CD14-positive monocyte (primary cell): ENCODE data around the gene CDK18. TPM values are rescaled to one million over a fixed set of nuclear protein-coding genes. Genes with fewer than 3 reads are reported as not detected.
"Not testable (repeated sequence)": the region's sequence is repeated elsewhere in the genome, so short reads cannot be mapped to it uniquely, and the experiment has no call there.

ENCODE experiments used
- DNase-seq, 3 donors: peaks; one replicate each; pipeline ENCODE4 v3.0.0-alpha.2; 2011 to 2022
- H2AFZ ChIP-seq: 2 replicates; pipeline ENCODE4 v1.6.0; 2012; ENCODE audit warnings: mild to moderate bottlenecking, low read depth, low read length, inconsistent platforms; ENCODE audit not compliant: insufficient read depth, poor library complexity, severe bottlenecking
- H3K27ac ChIP-seq, 2 donors: 1 replicate in 1 of 2; 2 replicates in 1 of 2; pipeline ENCODE4 v1.5.1; 2012 to 2013; ENCODE audit warnings: low read length in 2 of 2, control low read depth in 1 of 2, inconsistent platforms in 1 of 2, low read depth in 1 of 2, mild to moderate bottlenecking in 1 of 2
- H3K27me3 ChIP-seq, 2 donors: one replicate each; pipeline versions ENCODE4 v1.6.0 to v1.6.1; 2011 to 2013; ENCODE audit warnings: low read length in 2 of 2; ENCODE audit not compliant: control insufficient read depth in 2 of 2, insufficient read depth in 2 of 2
- H3K36me3 ChIP-seq, 2 donors: replicated peaks in 1 of 2; 1 replicate in 1 of 2; 2 replicates in 1 of 2; pipeline versions ENCODE4 v1.5.1 to v1.6.1; 2012 to 2013; ENCODE audit warnings: low read length in 2 of 2, control low read depth in 1 of 2, inconsistent platforms in 1 of 2, mild to moderate bottlenecking in 1 of 2; ENCODE audit not compliant: insufficient read depth in 2 of 2, control insufficient read depth in 1 of 2
- H3K4me1 ChIP-seq, 2 donors: 1 replicate in 1 of 2; 2 replicates in 1 of 2; pipeline versions ENCODE4 v1.5.1 to v1.6.1; 2012 to 2013; ENCODE audit warnings: low read length in 2 of 2, control low read depth in 1 of 2, inconsistent platforms in 1 of 2, mild to moderate bottlenecking in 1 of 2, moderate library complexity in 1 of 2; ENCODE audit not compliant: insufficient read depth in 2 of 2, control insufficient read depth in 1 of 2
- H3K4me2 ChIP-seq: replicated peaks from 2 replicates; pipeline ENCODE3; 2012; ENCODE audit warnings: low read length, moderate library complexity, mild to moderate bottlenecking; ENCODE audit not compliant: poor library complexity, severe bottlenecking; ENCODE audit errors: extremely low read depth
- H3K4me3 ChIP-seq, 3 experiments: fragments of 200-600 bp in 1 of 3; sonication (generic) in 1 of 3; replicated peaks in 1 of 3; 1 replicate in 2 of 3; 2 replicates in 1 of 3; pipeline ENCODE4 v1.5.1; 2011 to 2013; ENCODE audit warnings: low read length in 3 of 3, mild to moderate bottlenecking in 3 of 3, control low read depth in 2 of 3, low read depth in 2 of 3, inconsistent platforms in 1 of 3, moderate library complexity in 1 of 3
- H3K79me2 ChIP-seq: 2 replicates; pipeline ENCODE4 v1.6.0; 2012; ENCODE audit warnings: mild to moderate bottlenecking, control low read depth, inconsistent platforms, low read length, moderate library complexity; ENCODE audit not compliant: insufficient read depth
- H3K9ac ChIP-seq: 2 replicates; pipeline ENCODE4 v1.6.0; 2017; ENCODE audit warnings: low read length, mild to moderate bottlenecking; ENCODE audit not compliant: insufficient read depth, poor library complexity, severe bottlenecking
- H3K9me3 ChIP-seq, 2 donors: replicated peaks in 1 of 2; 1 replicate in 1 of 2; 2 replicates in 1 of 2; pipeline versions ENCODE4 v1.5.1 to v1.6.1; 2012 to 2013; ENCODE audit warnings: low read length in 2 of 2, control low read depth in 1 of 2; ENCODE audit not compliant: control insufficient read depth in 1 of 2, insufficient read depth in 1 of 2
- H4K20me1 ChIP-seq: 2 replicates; pipeline ENCODE4 v1.6.0; 2012; ENCODE audit warnings: mild to moderate bottlenecking, low read length, control low read depth, moderate library complexity; ENCODE audit not compliant: insufficient read depth
- H3K27ac Mint-ChIP-seq, 7 donors: one replicate each; pipeline ENCODE4 v1.8.0; 2020; ENCODE audit warnings: mild to moderate bottlenecking in 7 of 7, mixed read lengths in 7 of 7, moderate library complexity in 6 of 7, inconsistent platforms in 2 of 7
- H3K27me3 Mint-ChIP-seq, 3 donors: one replicate each; pipeline ENCODE4 v1.8.0; 2021 to 2022; ENCODE audit warnings: low read depth in 3 of 3, mild to moderate bottlenecking in 3 of 3, mixed read lengths in 3 of 3, moderate library complexity in 3 of 3, inconsistent platforms in 1 of 3
- H3K36me3 Mint-ChIP-seq, 2 donors: one replicate each; pipeline ENCODE4 v1.8.0; 2020; ENCODE audit warnings: mixed read lengths in 2 of 2, inconsistent platforms in 1 of 2, mild to moderate bottlenecking in 1 of 2
- H3K4me1 Mint-ChIP-seq: one replicate; pipeline ENCODE4 v1.8.0; 2020; ENCODE audit warnings: mild to moderate bottlenecking, mixed read lengths
- H3K4me3 Mint-ChIP-seq, 2 donors: one replicate each; pipeline ENCODE4 v1.8.0; 2020; ENCODE audit warnings: mild to moderate bottlenecking in 2 of 2, mixed read lengths in 2 of 2, moderate library complexity in 1 of 2
- H3K9me3 Mint-ChIP-seq, 7 donors: one replicate each; pipeline ENCODE4 v1.8.0; 2020 to 2022; ENCODE audit warnings: mixed read lengths in 7 of 7, mild to moderate bottlenecking in 6 of 7, moderate library complexity in 6 of 7, inconsistent platforms in 2 of 7
- CTCF ChIP-seq: fragments of 200-600 bp; IDR thresholded peaks from one replicate; pipeline ENCODE4 v1.8.0; 2022; ENCODE audit warnings: antibody characterized with exemption, mild to moderate bottlenecking
- WGBS: methylation state at CpG from one replicate; pipeline ENCODE4 v1.1.5; 2013; ENCODE audit warnings: missing lambda C conversion rate; ENCODE audit not compliant: insufficient coverage; 5-methylcytosine and 5-hydroxymethylcytosine counted together
- intact Hi-C, 2 donors: fragments of 100-400 bp; cut with micrococcal nuclease; formaldehyde crosslinking; loops; one replicate each; pipeline versions ENCODE4 v1.15.0 to v1.15.1; 2023
- polyA plus RNA-seq, 3 donors: library from polyadenylated mRNA; depleted of rRNA in 1 of 3; unstranded in 2 of 3; stranded (reverse) in 1 of 3; fragments of 300-500 nt in 2 of 3; fragments of >200 nt in 1 of 3; fragmentation: Illumina TruSeq in 2 of 3; gene quantifications; 1 replicate in 2 of 3; 2 replicates in 1 of 3; pipeline ENCODE4 v1.2.3, GENCODE V29; 2012 to 2021

Gene CDK18
- polyA plus RNA-seq, 3 donors = 0.48 to 4.4 (median 0.66) TPM

DNA sequence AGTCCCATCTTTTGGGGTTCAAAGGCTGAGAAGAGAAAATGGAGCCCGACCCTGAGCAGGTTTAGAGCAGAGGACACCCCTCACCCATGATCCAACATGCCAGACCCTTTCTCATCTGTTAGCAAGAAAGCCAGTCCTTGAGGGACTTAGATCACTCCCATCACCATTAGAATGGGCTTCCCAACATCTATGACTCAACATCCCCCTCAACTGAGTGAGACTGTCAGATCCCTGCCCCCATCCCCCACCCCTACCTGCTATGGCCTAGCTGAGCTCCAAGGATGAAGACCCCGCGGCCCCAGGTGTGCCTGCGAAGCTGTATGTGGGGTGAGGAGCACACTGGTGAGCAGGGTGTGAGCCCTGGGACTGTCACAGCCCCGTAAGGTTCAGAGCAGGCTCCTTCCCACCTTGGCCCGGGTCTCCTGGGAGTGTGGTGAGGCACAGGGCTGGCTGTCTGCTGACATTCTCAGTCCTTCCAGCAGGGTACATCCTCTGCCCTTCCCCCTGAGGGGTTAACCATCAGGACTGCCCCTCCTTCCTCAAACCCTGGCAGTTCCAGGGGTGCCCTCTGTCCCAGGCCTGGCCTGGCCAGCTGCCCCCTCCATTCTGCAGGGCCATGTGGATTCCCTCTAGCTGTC, 27.2 kb upstream of the CDK18 start:
- no peak for TF ChIP-seq CTCF
- no peak overlapping the region for H2AFZ ChIP-seq
- no peak for DNase-seq
- Mint-ChIP-seq H3K4me3 (no peak overlapping the region), H3K27me3 (peaks cover 45 to 60% (median 45%) of the 10 kb centered on the region in 3 donors), H3K36me3 (no peaks in the 10 kb centered on the region), H3K9me3 (peaks cover 9 to 25% (median 21%) of the 10 kb centered on the region in 7 donors), H3K27ac (peak overlapping the region in 1 of 7 donors; percentile 38), H3K4me1 (peaks cover 7% of the 10 kb centered on the region)
- no peaks in the 10 kb centered on the region for H4K20me1 ChIP-seq
- peaks cover 8 to 25% of the 10 kb centered on the region in 2 donors for H3K27me3 ChIP-seq
- no peak overlapping the region for H3K4me2 ChIP-seq
- intact Hi-C loops = no loop called here
- no peak overlapping the region for H3K4me3 ChIP-seq
- peaks cover 12 to 17% of the 10 kb centered on the region in 2 donors for H3K9me3 ChIP-seq
- no peaks in the 10 kb centered on the region for H3K79me2 ChIP-seq
- WGBS = 83% methylated on average over 5 of the region's 6 CpGs
- H3K9ac ChIP-seq = no peak overlapping the region
- no peaks in the 10 kb centered on the region for H3K4me1 ChIP-seq
- H3K36me3 ChIP-seq = no peaks in the 10 kb centered on the region
- no peak overlapping the region for H3K27ac ChIP-seq

- Histone ChIP-seq H3K4me2 (no peak overlapping the region), H3K4me1 (no peaks in the 10 kb centered on the region), H3K79me2 (no peaks in the 10 kb centered on the region), H3K9ac (no peak overlapping the region), H3K36me3 (no peaks in the 10 kb centered on the region), H3K27me3 (peaks cover 9 to 28% of the 10 kb centered on the region in 2 donors), H4K20me1 (no peaks in the 10 kb centered on the region), H3K4me3 (no peak overlapping the region), H3K9me3 (peaks cover 12 to 17% of the 10 kb centered on the region in 2 donors), H2AFZ (no peak overlapping the region), H3K27ac (no peak overlapping the region)
- no peak for TF ChIP-seq CTCF
- H3K36me3 Mint-ChIP-seq = no peaks in the 10 kb centered on the region
- H3K4me3 Mint-ChIP-seq = no peak overlapping the region
- peaks cover 9 to 22% (median 18%) of the 10 kb centered on the region in 7 donors for H3K9me3 Mint-ChIP-seq
- no peak for DNase-seq
- intact Hi-C loops = no loop called here
- H3K27ac Mint-ChIP-seq = no peak overlapping the region
- peaks cover 7% of the 10 kb centered on the region for H3K4me1 Mint-ChIP-seq
- peaks cover 43 to 60% (median 44%) of the 10 kb centered on the region in 3 donors for H3K27me3 Mint-ChIP-seq
- 81% methylated on average over 9 of the region's 12 CpGs for whole genome bisulfite sequencing
These were observed 26.7 kb upstream of the CDK18 start for GRCh38 chr1:205477759-205478247.

DNA sequence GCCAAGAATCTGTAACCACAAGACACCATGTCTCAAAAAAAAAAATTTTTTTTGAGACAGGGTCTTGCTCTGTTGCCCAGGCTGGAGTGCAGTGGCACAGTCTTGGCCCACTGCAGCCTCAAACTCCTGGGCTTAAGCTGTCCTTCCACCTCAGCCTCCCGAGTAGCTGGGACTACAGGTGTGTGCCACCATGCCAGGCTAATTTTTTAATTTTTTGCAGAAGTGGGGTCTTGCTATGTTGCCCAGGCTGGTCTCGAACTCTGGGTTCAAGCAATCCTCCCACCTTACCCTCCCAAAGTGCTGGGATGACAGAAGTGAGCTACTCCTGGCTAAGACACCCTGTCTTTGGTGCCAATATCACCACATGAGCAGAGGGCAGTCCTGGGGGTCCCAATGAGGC, 25.5 kb upstream of the CDK18 start:
- H3K4me3 ChIP-seq, H3K9ac ChIP-seq, H3K27ac Mint-ChIP-seq, DNase-seq, intact Hi-C loops, H3K4me1 ChIP-seq, H2AFZ ChIP-seq, H3K36me3 Mint-ChIP-seq, H3K4me3 Mint-ChIP-seq, H3K4me1 Mint-ChIP-seq, H4K20me1 ChIP-seq, H3K36me3 ChIP-seq, H3K27ac ChIP-seq, H3K4me2 ChIP-seq, H3K79me2 ChIP-seq: not testable (repeated sequence)
- 80% methylated on average over 1 of the region's 2 CpGs for WGBS
- H3K9me3 ChIP-seq = peaks cover 12 to 17% of the 10 kb centered on the region in 2 donors
- H3K27me3 ChIP-seq = peaks cover 12 to 32% of the 10 kb centered on the region in 2 donors
- Mint-ChIP-seq H3K27me3 (peaks cover 46 to 59% (median 51%) of the 10 kb centered on the region in 3 donors), H3K9me3 (peaks cover 9 to 22% (median 18%) of the 10 kb centered on the region in 7 donors)
